Natural killer cell (primary cell): Measurements from ENCODE around the gene SUMO3. TPM values are rescaled to one million over a fixed set of nuclear protein-coding genes. Genes with fewer than 3 reads are reported as not detected.
A peak's percentile ranks its signal among the peaks of the same experiment; 100 is the strongest.

Experiments
- ATAC-seq, 3 donors: fragments of 150-1000 bp in 2 of 3; fragments of 200-7000 bp in 1 of 3; cut with Tn5 transposase; 1 replicate in 1 of 3; 2 replicates in 2 of 3; pipeline ENCODE4 v1.10.0; 2021; ENCODE audit warnings: mild to moderate bottlenecking in 2 of 3, moderate library complexity in 2 of 3
- DNase-seq, 2 donors: peaks; one replicate each; pipeline versions ENCODE4 v3.0.0 to v3.0.0-alpha.2; 2013 to 2021; ENCODE audit warnings: mixed read lengths in 1 of 2
- H3K27ac ChIP-seq: one replicate; pipeline ENCODE4 v1.5.1; 2013; ENCODE audit warnings: mild to moderate bottlenecking, low read length
- H3K27me3 ChIP-seq: one replicate; pipeline ENCODE4 v1.6.1; 2013; ENCODE audit warnings: low read length; ENCODE audit not compliant: control insufficient read depth, insufficient read depth
- H3K36me3 ChIP-seq: one replicate; pipeline ENCODE4 v1.6.1; 2013; ENCODE audit warnings: low read length; ENCODE audit not compliant: control insufficient read depth, insufficient read depth
- H3K4me1 ChIP-seq: one replicate; pipeline ENCODE4 v1.6.1; 2013; ENCODE audit warnings: low read length; ENCODE audit not compliant: control insufficient read depth, insufficient read depth
- H3K4me3 ChIP-seq: one replicate; pipeline ENCODE4 v1.5.1; 2013; ENCODE audit warnings: low read length
- H3K9me3 ChIP-seq: one replicate; pipeline ENCODE4 v1.6.1; 2013; ENCODE audit warnings: low read length; ENCODE audit not compliant: control insufficient read depth, insufficient read depth
- H3K27ac Mint-ChIP-seq, 2 donors: one replicate each; pipeline ENCODE4 v1.8.0; 2022; ENCODE audit warnings: mild to moderate bottlenecking in 2 of 2, mixed read lengths in 2 of 2, moderate library complexity in 1 of 2
- H3K27me3 Mint-ChIP-seq, 2 donors: one replicate each; pipeline ENCODE4 v1.8.0; 2022; ENCODE audit warnings: low read depth in 2 of 2, mixed read lengths in 2 of 2
- H3K36me3 Mint-ChIP-seq: one replicate; pipeline ENCODE4 v1.8.0; 2022; ENCODE audit warnings: mixed read lengths
- H3K4me1 Mint-ChIP-seq, 2 donors: one replicate each; pipeline ENCODE4 v1.8.0; 2022; ENCODE audit warnings: mixed read lengths in 2 of 2
- H3K4me3 Mint-ChIP-seq: one replicate; pipeline ENCODE4 v1.8.0; 2022; ENCODE audit warnings: mild to moderate bottlenecking, moderate library complexity, mixed read lengths
- H3K9me3 Mint-ChIP-seq, 2 donors: one replicate each; pipeline ENCODE4 v1.8.0; 2022; ENCODE audit warnings: mixed read lengths in 2 of 2
- CTCF ChIP-seq: fragments of 200-600 bp; IDR thresholded peaks from one replicate; pipeline ENCODE4 v1.8.0; 2022; ENCODE audit warnings: antibody characterized with exemption
- WGBS: methylation state at CpG from one replicate; pipeline ENCODE4 v1.1.7; 2013; ENCODE audit warnings: missing lambda C conversion rate; ENCODE audit not compliant: insufficient coverage; 5-methylcytosine and 5-hydroxymethylcytosine counted together
- intact Hi-C: fragments of 100-400 bp; cut with micrococcal nuclease; formaldehyde crosslinking; loops from one replicate; pipeline ENCODE4 v1.14.2; 2022
- total RNA-seq, 4 donors: library from RNA; stranded (reverse); fragments of 120-200 nt in 1 of 4; gene quantifications; one replicate each; pipeline versions ENCODE4 v1.2.3 to v1.2.4, GENCODE V29; 2013 to 2022

SUMO3 gene
- total RNA-seq, 3 donors from 2014 or later (not counting 1 experiment from before 2014, with no cell fraction given): 64.0 to 70.1 (median 65.2) TPM

GRCh38 chr21:44819283-44820243 lies 1.7 kb upstream of the SUMO3 start:
- Mint-ChIP-seq H3K4me3 (peak overlapping the region; percentile 59), H3K4me1 (peaks cover 1 to 6% of the 10 kb centered on the region in 2 donors), H3K27me3 (peaks cover 0 to 6% of the 10 kb centered on the region in 2 donors), H3K27ac (peak overlapping the region; percentile 21 to 51), H3K9me3 (peaks cover 7% of the 10 kb centered on the region in 2 donors), H3K36me3 (peaks cover 12% of the 10 kb centered on the region)
- ATAC-seq: no peak
- H3K27me3 ChIP-seq: no peaks in the 10 kb centered on the region
- intact Hi-C loops: loop anchor here (2.0 kb wide), 1 partner anchor 55 kb away; no protein-coding TSS in a partner anchor
- peaks cover 14% of the 10 kb centered on the region for H3K9me3 ChIP-seq
- no peak for TF ChIP-seq CTCF
- 97% methylated on average over 33 of the region's 33 CpGs for WGBS
- H3K4me3 ChIP-seq: no peak overlapping the region
- no peak overlapping the region for H3K27ac ChIP-seq
- peak in 1 of 2 donors; percentile 25 for DNase-seq
- no peaks in the 10 kb centered on the region for H3K36me3 ChIP-seq
- H3K4me1 ChIP-seq: peaks cover 14% of the 10 kb centered on the region

DNA sequence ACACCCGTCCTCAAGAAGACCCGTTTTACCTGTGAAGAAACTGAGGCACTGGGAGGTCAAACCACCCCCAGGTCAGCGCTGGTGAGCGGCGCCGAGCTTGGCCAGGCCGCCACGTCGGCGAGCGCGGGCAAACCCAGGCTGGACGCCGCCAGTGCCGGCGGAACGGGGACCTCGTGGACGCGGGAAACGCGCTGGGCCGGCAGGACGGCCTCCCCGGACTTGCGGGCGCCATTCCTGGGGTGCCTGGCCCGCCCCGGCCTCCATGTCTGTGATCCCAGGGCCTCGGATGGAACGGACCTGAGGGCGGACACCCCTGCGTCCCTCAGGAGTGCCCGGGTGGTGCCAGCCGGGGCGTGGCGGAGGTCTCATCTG lies 764 bp upstream of the SUMO3 start:
- no peak for TF ChIP-seq CTCF
- H3K4me1 Mint-ChIP-seq: peaks cover 6 to 8% of the 10 kb centered on the region in 2 donors
- 62% methylated on average over 37 of the region's 37 CpGs for WGBS
- Histone ChIP-seq H3K27me3 (no peaks in the 10 kb centered on the region), H3K4me3 (peak overlapping the region; percentile 43), H3K4me1 (peaks cover 14% of the 10 kb centered on the region), H3K9me3 (peaks cover 14% of the 10 kb centered on the region), H3K27ac (peak overlapping the region; percentile 73), H3K36me3 (no peaks in the 10 kb centered on the region)
- H3K27me3 Mint-ChIP-seq: peaks cover 0 to 4% of the 10 kb centered on the region in 2 donors
- peaks cover 12% of the 10 kb centered on the region for H3K36me3 Mint-ChIP-seq
- intact Hi-C loops: loop anchor here (2.0 kb wide), 1 partner anchor 56 kb away; no protein-coding TSS in a partner anchor
- ATAC-seq: no peak
- peak overlapping the region; percentile 58 for H3K4me3 Mint-ChIP-seq
- H3K9me3 Mint-ChIP-seq: peaks cover 7% of the 10 kb centered on the region in 2 donors
- H3K27ac Mint-ChIP-seq: peak overlapping the region in 1 of 2 donors; percentile 82
- DNase-seq: peak in 1 of 2 donors; percentile 17

DNA sequence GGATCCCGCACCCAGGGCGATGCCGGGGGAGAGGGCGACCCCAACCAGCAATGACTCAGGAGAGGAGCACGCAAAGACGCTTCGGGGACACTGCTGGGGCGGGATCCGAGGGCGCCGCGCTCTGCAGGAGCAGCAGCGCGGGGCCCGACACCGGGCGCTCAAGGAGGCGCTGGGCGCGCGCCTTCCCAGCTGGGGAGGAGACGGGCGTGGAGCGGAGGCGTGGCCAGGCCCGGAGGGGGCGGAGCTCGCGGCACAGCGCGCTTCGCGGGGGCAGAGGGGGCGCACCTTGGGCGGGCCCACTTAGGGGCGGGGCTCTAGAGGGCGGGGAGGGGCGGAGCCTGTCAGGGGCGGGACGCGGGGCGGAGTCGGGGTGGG lies 369 bp downstream of the SUMO3 start:
- Mint-ChIP-seq H3K4me3 (peak overlapping the region; percentile 79), H3K36me3 (peaks cover 6% of the 10 kb centered on the region), H3K27me3 (no peaks in the 10 kb centered on the region), H3K9me3 (peaks cover 3 to 7% of the 10 kb centered on the region in 2 donors), H3K27ac (peak overlapping the region in 1 of 2 donors; percentile 82), H3K4me1 (peaks cover 6 to 8% of the 10 kb centered on the region in 2 donors)
- Histone ChIP-seq H3K27me3 (no peaks in the 10 kb centered on the region), H3K27ac (no peak overlapping the region), H3K36me3 (no peaks in the 10 kb centered on the region), H3K4me1 (peaks cover 14% of the 10 kb centered on the region), H3K9me3 (peaks cover 8% of the 10 kb centered on the region), H3K4me3 (peak overlapping the region; percentile 43)
- WGBS: under 1% methylated on average over 37 of the region's 43 CpGs
- intact Hi-C loops: no loop called here
- ATAC-seq (peak; percentile 82 to 93 (median 85)), DNase-seq (peak; percentile 85 to 96)
- no peak for TF ChIP-seq CTCF
